Panc1 (cell line): ENCODE results near the gene TNFRSF11A. TPM values are rescaled to one million over a fixed set of nuclear protein-coding genes. Genes with fewer than 3 reads are reported as not detected.
A peak's percentile ranks its signal among the peaks of the same experiment; 100 is the strongest.

Experiments used
- ATAC-seq: fragments of 200-7000 bp; cut with Tn5 transposase; 2 replicates; pipeline ENCODE4 v1.9.1; 2020; ENCODE audit warnings: mild to moderate bottlenecking, moderate library complexity
- BruUV-seq: library from RNA; stranded (reverse); fragments of 400-500 nt; replicated peaks from 2 replicates; lab custom pipeline; 2021; lab: Mats Ljungman, UMichigan
- CTCF ChIA-PET: fragments of 300-600 bp; sonication (Branson Sonifier 250); formaldehyde crosslinking; loops from one replicate; lab custom pipeline; 2022; ENCODE audit warnings: antibody characterized with exemption; lab: Charles Lee
- POLR2A ChIA-PET: fragments of 300-600 bp; sonication (Branson Sonifier 250); formaldehyde crosslinking; loops from one replicate; lab custom pipeline; 2022; ENCODE audit warnings: antibody characterized with exemption; lab: Charles Lee
- DNase-seq: peaks from one replicate; pipeline ENCODE4 v3.0.0-alpha.2; 2010; ENCODE audit warnings: low read depth, low spot score
- H3K27ac ChIP-seq: 2 replicates; pipeline ENCODE4 v1.5.1; 2011; ENCODE audit warnings: mild to moderate bottlenecking, low read length, inconsistent platforms
- H3K27me3 ChIP-seq: fragments of 200-500 bp; sonication (Bioruptor generic); 2 replicates; pipeline ENCODE4 v1.6.0; 2014; ENCODE audit warnings: low read length, inconsistent platforms; ENCODE audit not compliant: control insufficient read depth, insufficient read depth
- H3K36me3 ChIP-seq: fragments of 200-500 bp; sonication (Bioruptor generic); 2 replicates; pipeline ENCODE4 v1.5.1; 2014; ENCODE audit warnings: inconsistent platforms, mild to moderate bottlenecking, low read length, moderate library complexity; ENCODE audit not compliant: control insufficient read depth, insufficient read depth
- H3K4me1 ChIP-seq: 2 replicates; pipeline ENCODE4 v1.5.1; 2011; ENCODE audit warnings: inconsistent platforms, mild to moderate bottlenecking, low read length, moderate library complexity; ENCODE audit not compliant: control insufficient read depth, insufficient read depth
- H3K4me3 ChIP-seq, 2 experiments: 2 replicates each; pipeline ENCODE4 v1.5.1; 2011 to 2012; ENCODE audit warnings: low read depth in 2 of 2, low read length in 2 of 2, mild to moderate bottlenecking in 2 of 2, inconsistent platforms in 1 of 2, moderate library complexity in 1 of 2
- H3K9me3 ChIP-seq: fragments of 200-500 bp; sonication (Bioruptor generic); 2 replicates; pipeline ENCODE4 v1.5.1; 2014; ENCODE audit warnings: low read depth, mild to moderate bottlenecking, inconsistent platforms, low read length, moderate library complexity; ENCODE audit not compliant: control insufficient read depth, insufficient read depth
- POLR2AphosphoS5 ChIP-seq: IDR thresholded peaks from 2 replicates; pipeline ENCODE4 v1.6.1; 2012; ENCODE audit warnings: mild to moderate bottlenecking, low read depth, low read length, moderate library complexity
- REST ChIP-seq, 2 experiments: IDR thresholded peaks; 2 replicates each; pipeline ENCODE4 v1.6.1; 2011 to 2012; ENCODE audit warnings: low read depth in 2 of 2, control low read depth in 1 of 2, low read length in 1 of 2, mild to moderate bottlenecking in 1 of 2, moderate library complexity in 1 of 2; ENCODE audit not compliant: insufficient read depth in 1 of 2
- SIN3A ChIP-seq: IDR thresholded peaks from 2 replicates; pipeline ENCODE4 v1.6.1; 2012; ENCODE audit warnings: low read depth, mild to moderate bottlenecking, low read length, moderate library complexity, borderline replicate concordance; ENCODE audit not compliant: insufficient read depth
- TCF7L2 ChIP-seq: IDR thresholded peaks from 2 replicates; pipeline ENCODE4 v1.6.1; 2011; ENCODE audit warnings: mild to moderate bottlenecking, low read depth, low read length, inconsistent platforms
- in situ Hi-C: cut with HindIII; loops from 2 replicates; pipeline ENCODE4 v1.10.0; 2016; ENCODE audit warnings: low sequenced_read_pairs, low pct_unique_long_range_greater_than_20kb
- intact Hi-C: fragments of 100-400 bp; cut with micrococcal nuclease; formaldehyde crosslinking; loops from one replicate; pipeline ENCODE4 v1.10.0; 2022; ENCODE audit not compliant: unreplicated experiment
- total RNA-seq: library from RNA; stranded (reverse); gene quantifications from one replicate; pipeline ENCODE4 v1.2.1, GENCODE V29; 2021; ENCODE audit not compliant: unreplicated experiment
- TF ChIP-seq, protein P1 (sequence below): fragments of 450-650 bp; IDR thresholded peaks from 2 replicates; pipeline ENCODE4 v1.5.1; 2017; ENCODE audit warnings: mild to moderate bottlenecking

The TNFRSF11A gene
- total RNA-seq, 1 experiment from 2014 or later: 14.1 TPM

DNA sequence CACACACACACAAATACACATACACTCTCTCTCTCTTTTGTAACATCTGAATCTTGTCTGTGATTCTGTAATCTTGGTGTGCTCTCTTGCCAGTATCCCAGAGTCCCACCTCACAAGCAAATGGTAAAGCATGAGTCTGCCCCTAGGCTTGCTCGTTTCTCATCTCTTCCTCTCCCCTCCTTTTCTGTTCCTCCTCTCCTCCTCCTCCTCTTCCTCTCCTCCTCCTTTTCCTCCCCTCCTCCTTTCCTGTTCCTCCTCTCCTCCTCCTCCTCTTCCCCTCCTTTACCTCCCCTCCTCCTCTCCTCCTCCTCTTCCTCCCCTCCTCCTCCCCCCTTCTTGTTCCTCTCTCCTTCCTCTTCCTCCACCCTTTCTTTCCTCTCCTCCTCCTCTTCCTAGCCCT, 59.0 kb downstream of the TNFRSF11A start:
- no peaks in the 10 kb centered on the region for H3K9me3 ChIP-seq
- POLR2A ChIA-PET: no interaction called here
- no peak for TF ChIP-seq TCF7L2
- ATAC-seq (no peak), DNase-seq (no peak)
- in situ Hi-C loops (no loop called here), intact Hi-C loops (no loop called here)
- H3K27me3 ChIP-seq: no peaks in the 10 kb centered on the region
- H3K4me3 ChIP-seq: no peak overlapping the region
- CTCF ChIA-PET: no interaction called here
- H3K4me1 ChIP-seq: no peaks in the 10 kb centered on the region
- H3K36me3 ChIP-seq: no peaks in the 10 kb centered on the region
- H3K27ac ChIP-seq: no peak overlapping the region
- BruUV-seq: no TSS peak

DNA sequence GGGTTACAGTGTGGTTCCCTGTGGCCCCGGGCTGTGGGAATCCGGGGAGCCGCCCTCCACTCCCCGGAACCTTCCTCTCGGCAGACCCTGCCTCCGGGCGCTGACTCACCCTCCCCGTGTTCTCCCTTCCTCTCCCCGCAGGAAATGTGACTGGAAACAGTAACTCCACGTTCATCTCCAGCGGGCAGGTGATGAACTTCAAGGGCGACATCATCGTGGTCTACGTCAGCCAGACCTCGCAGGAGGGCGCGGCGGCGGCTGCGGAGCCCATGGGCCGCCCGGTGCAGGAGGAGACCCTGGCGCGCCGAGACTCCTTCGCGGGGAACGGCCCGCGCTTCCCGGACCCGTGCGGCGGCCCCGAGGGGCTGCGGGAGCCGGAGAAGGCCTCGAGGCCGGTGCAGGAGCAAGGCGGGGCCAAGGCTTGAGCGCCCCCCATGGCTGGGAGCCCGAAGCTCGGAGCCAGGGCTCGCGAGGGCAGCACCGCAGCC, 59.5 kb downstream of the TNFRSF11A start:
- no peaks in the 10 kb centered on the region for H3K36me3 ChIP-seq
- no peaks in the 10 kb centered on the region for H3K4me1 ChIP-seq
- ATAC-seq (no peak), DNase-seq (no peak)
- H3K27ac ChIP-seq: no peak overlapping the region
- POLR2A ChIA-PET: no interaction called here
- no peaks in the 10 kb centered on the region for H3K27me3 ChIP-seq
- no peak overlapping the region for H3K4me3 ChIP-seq
- BruUV-seq: no TSS peak
- TF ChIP-seq REST (IDR thresholded peaks at IDR 0.05; ENCODE audit: insufficient read depth in 1 of 2, low read depth in 2 of 2, low read length in 1 of 2) (no peak), TCF7L2 (no peak), SIN3A (no peak), POLR2AphosphoS5 (no peak)
- TF ChIP-seq, protein P1, sequence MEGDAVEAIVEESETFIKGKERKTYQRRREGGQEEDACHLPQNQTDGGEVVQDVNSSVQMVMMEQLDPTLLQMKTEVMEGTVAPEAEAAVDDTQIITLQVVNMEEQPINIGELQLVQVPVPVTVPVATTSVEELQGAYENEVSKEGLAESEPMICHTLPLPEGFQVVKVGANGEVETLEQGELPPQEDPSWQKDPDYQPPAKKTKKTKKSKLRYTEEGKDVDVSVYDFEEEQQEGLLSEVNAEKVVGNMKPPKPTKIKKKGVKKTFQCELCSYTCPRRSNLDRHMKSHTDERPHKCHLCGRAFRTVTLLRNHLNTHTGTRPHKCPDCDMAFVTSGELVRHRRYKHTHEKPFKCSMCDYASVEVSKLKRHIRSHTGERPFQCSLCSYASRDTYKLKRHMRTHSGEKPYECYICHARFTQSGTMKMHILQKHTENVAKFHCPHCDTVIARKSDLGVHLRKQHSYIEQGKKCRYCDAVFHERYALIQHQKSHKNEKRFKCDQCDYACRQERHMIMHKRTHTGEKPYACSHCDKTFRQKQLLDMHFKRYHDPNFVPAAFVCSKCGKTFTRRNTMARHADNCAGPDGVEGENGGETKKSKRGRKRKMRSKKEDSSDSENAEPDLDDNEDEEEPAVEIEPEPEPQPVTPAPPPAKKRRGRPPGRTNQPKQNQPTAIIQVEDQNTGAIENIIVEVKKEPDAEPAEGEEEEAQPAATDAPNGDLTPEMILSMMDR: no peak
- in situ Hi-C loops (no loop called here), intact Hi-C loops (no loop called here)
- CTCF ChIA-PET: no interaction called here
- H3K9me3 ChIP-seq: no peaks in the 10 kb centered on the region

GRCh38 chr18:62386091-62386490, 61.0 kb downstream of the TNFRSF11A start:
- TSS peak; percentile 58 for BruUV-seq
- in situ Hi-C loops: no loop called here
- H3K27ac ChIP-seq: no peak overlapping the region

More at GRCh38 chr18:62386091-62386490, 61.0 kb downstream of the TNFRSF11A start:
- POLR2A ChIA-PET: no interaction called here
- H3K36me3 ChIP-seq: no peaks in the 10 kb centered on the region
- intact Hi-C loops: no loop called here
- CTCF ChIA-PET: no interaction called here
- no peaks in the 10 kb centered on the region for H3K27me3 ChIP-seq
- TF ChIP-seq REST (IDR thresholded peaks at IDR 0.05; ENCODE audit: insufficient read depth in 1 of 2, low read depth in 2 of 2, low read length in 1 of 2): no peak
- no peak for TF ChIP-seq POLR2AphosphoS5
- TF ChIP-seq, protein P1: no peak
- TF ChIP-seq SIN3A: no peak
- TF ChIP-seq TCF7L2: no peak
- DNase-seq (no peak), ATAC-seq (no peak)
- no peaks in the 10 kb centered on the region for H3K9me3 ChIP-seq
- H3K4me3 ChIP-seq: no peak overlapping the region
- no peaks in the 10 kb centered on the region for H3K4me1 ChIP-seq
